B cell (primary cell): ENCODE results near the gene TRPC4AP.
"Not testable (repeated sequence)": the region's sequence is repeated elsewhere in the genome, so short reads cannot be mapped to it uniquely, and the experiment has no call there.

ENCODE experiments used
- CTCF ChIP-seq: fragments of 200-600 bp; IDR thresholded peaks from one replicate; pipeline ENCODE4 v1.8.0; 2022; ENCODE audit warnings: antibody characterized with exemption, mild to moderate bottlenecking
- EZH2 ChIP-seq: IDR thresholded peaks from 2 replicates; pipeline ENCODE4 v1.6.1; 2012; ENCODE audit warnings: borderline replicate concordance, low read depth, mild to moderate bottlenecking, moderate library complexity, low read length; ENCODE audit not compliant: insufficient read depth, poor library complexity, severe bottlenecking

GRCh38 chr20:35071436-35072153, 21.0 kb downstream of the TRPC4AP start:
- TF ChIP-seq CTCF, EZH2: not testable (repeated sequence)
